Astrocyte (in vitro differentiated cells and primary cell): Measurements from ENCODE around the gene TRIM3.
"Not testable (repeated sequence)": the region's sequence is repeated elsewhere in the genome, so short reads cannot be mapped to it uniquely, and the experiment has no call there.

Experiments
- CTCF ChIP-seq: IDR thresholded peaks from 2 replicates; pipeline ENCODE4 v1.5.1; 2011; ENCODE audit warnings: low read depth, mild to moderate bottlenecking, inconsistent platforms, low read length, moderate library complexity; ENCODE audit not compliant: insufficient read depth
- EZH2 ChIP-seq: IDR thresholded peaks from 2 replicates; pipeline ENCODE4 v1.6.1; 2012; ENCODE audit warnings: mild to moderate bottlenecking, low read length, inconsistent platforms; ENCODE audit not compliant: insufficient read depth

GRCh38 chr11:6521946-6522345, 48.2 kb upstream of the TRIM3 start:
- TF ChIP-seq EZH2, CTCF: not testable (repeated sequence)
